Natural killer cell (primary cell): ENCODE data around the gene TSSK6. TPM values are rescaled to one million over a fixed set of nuclear protein-coding genes. Genes with fewer than 3 reads are reported as not detected.
A peak's percentile ranks its signal among the peaks of the same experiment; 100 is the strongest.

ENCODE experiments used
- ATAC-seq, 3 donors: fragments of 150-1000 bp in 2 of 3; fragments of 200-7000 bp in 1 of 3; cut with Tn5 transposase; 1 replicate in 1 of 3; 2 replicates in 2 of 3; pipeline ENCODE4 v1.10.0; 2021; ENCODE audit warnings: mild to moderate bottlenecking in 2 of 3, moderate library complexity in 2 of 3
- DNase-seq, 2 donors: peaks; one replicate each; pipeline versions ENCODE4 v3.0.0 to v3.0.0-alpha.2; 2013 to 2021; ENCODE audit warnings: mixed read lengths in 1 of 2
- H3K27ac ChIP-seq: one replicate; pipeline ENCODE4 v1.5.1; 2013; ENCODE audit warnings: mild to moderate bottlenecking, low read length
- H3K27me3 ChIP-seq: one replicate; pipeline ENCODE4 v1.6.1; 2013; ENCODE audit warnings: low read length; ENCODE audit not compliant: control insufficient read depth, insufficient read depth
- H3K36me3 ChIP-seq: one replicate; pipeline ENCODE4 v1.6.1; 2013; ENCODE audit warnings: low read length; ENCODE audit not compliant: control insufficient read depth, insufficient read depth
- H3K4me1 ChIP-seq: one replicate; pipeline ENCODE4 v1.6.1; 2013; ENCODE audit warnings: low read length; ENCODE audit not compliant: control insufficient read depth, insufficient read depth
- H3K4me3 ChIP-seq: one replicate; pipeline ENCODE4 v1.5.1; 2013; ENCODE audit warnings: low read length
- H3K9me3 ChIP-seq: one replicate; pipeline ENCODE4 v1.6.1; 2013; ENCODE audit warnings: low read length; ENCODE audit not compliant: control insufficient read depth, insufficient read depth
- H3K27ac Mint-ChIP-seq, 2 donors: one replicate each; pipeline ENCODE4 v1.8.0; 2022; ENCODE audit warnings: mild to moderate bottlenecking in 2 of 2, mixed read lengths in 2 of 2, moderate library complexity in 1 of 2
- H3K27me3 Mint-ChIP-seq, 2 donors: one replicate each; pipeline ENCODE4 v1.8.0; 2022; ENCODE audit warnings: low read depth in 2 of 2, mixed read lengths in 2 of 2
- H3K36me3 Mint-ChIP-seq: one replicate; pipeline ENCODE4 v1.8.0; 2022; ENCODE audit warnings: mixed read lengths
- H3K4me1 Mint-ChIP-seq, 2 donors: one replicate each; pipeline ENCODE4 v1.8.0; 2022; ENCODE audit warnings: mixed read lengths in 2 of 2
- H3K4me3 Mint-ChIP-seq: one replicate; pipeline ENCODE4 v1.8.0; 2022; ENCODE audit warnings: mild to moderate bottlenecking, moderate library complexity, mixed read lengths
- H3K9me3 Mint-ChIP-seq, 2 donors: one replicate each; pipeline ENCODE4 v1.8.0; 2022; ENCODE audit warnings: mixed read lengths in 2 of 2
- CTCF ChIP-seq: fragments of 200-600 bp; IDR thresholded peaks from one replicate; pipeline ENCODE4 v1.8.0; 2022; ENCODE audit warnings: antibody characterized with exemption
- WGBS: methylation state at CpG from one replicate; pipeline ENCODE4 v1.1.7; 2013; ENCODE audit warnings: missing lambda C conversion rate; ENCODE audit not compliant: insufficient coverage; 5-methylcytosine and 5-hydroxymethylcytosine counted together
- intact Hi-C: fragments of 100-400 bp; cut with micrococcal nuclease; formaldehyde crosslinking; loops from one replicate; pipeline ENCODE4 v1.14.2; 2022
- total RNA-seq, 4 donors: library from RNA; stranded (reverse); fragments of 120-200 nt in 1 of 4; gene quantifications; one replicate each; pipeline versions ENCODE4 v1.2.3 to v1.2.4, GENCODE V29; 2013 to 2022

Gene TSSK6
- total RNA-seq, 3 donors from 2014 or later (not counting 1 experiment from before 2014, with no cell fraction given): 2.2 to 2.5 (median 2.3) TPM

- peak; percentile 80 for TF ChIP-seq CTCF
- Histone ChIP-seq H3K9me3 (no peaks in the 10 kb centered on the region), H3K4me1 (peaks cover 52% of the 10 kb centered on the region), H3K36me3 (peaks cover 30% of the 10 kb centered on the region), H3K27me3 (no peaks in the 10 kb centered on the region), H3K27ac (peak overlapping the region; percentile 94), H3K4me3 (no peak overlapping the region)
- 35% methylated on average over 20 of the region's 20 CpGs for WGBS
- Mint-ChIP-seq H3K27me3 (no peaks in the 10 kb centered on the region), H3K27ac (peak overlapping the region; percentile 97 to 98), H3K4me1 (peaks cover 43 to 49% of the 10 kb centered on the region in 2 donors), H3K4me3 (peak overlapping the region; percentile 28), H3K9me3 (no peaks in the 10 kb centered on the region), H3K36me3 (no peaks in the 10 kb centered on the region)
- ATAC-seq (peak; percentile 53 to 73 (median 53)), DNase-seq (peak; percentile 75 to 94)
- intact Hi-C loops: loop anchor here (1.0 kb wide), 2 partner anchors 123 to 344 kb away; no protein-coding TSS in a partner anchor
Observed at GRCh38 chr19:19490214-19490968, 25.0 kb downstream of the TSSK6 start.

- ATAC-seq (peak in 1 of 3 donors; percentile 3), DNase-seq (no peak)
- Mint-ChIP-seq H3K4me1 (peaks cover 43 to 52% of the 10 kb centered on the region in 2 donors), H3K27me3 (no peaks in the 10 kb centered on the region), H3K9me3 (no peaks in the 10 kb centered on the region), H3K36me3 (no peaks in the 10 kb centered on the region), H3K27ac (peak overlapping the region; percentile 97 to 98), H3K4me3 (peak overlapping the region; percentile 85)
- H3K27me3 ChIP-seq: no peaks in the 10 kb centered on the region
- TF ChIP-seq CTCF: no peak
- WGBS: 85% methylated on average over 9 of the region's 9 CpGs
- H3K9me3 ChIP-seq: no peaks in the 10 kb centered on the region
- H3K4me1 ChIP-seq: peaks cover 58% of the 10 kb centered on the region
- H3K36me3 ChIP-seq: peaks cover 28% of the 10 kb centered on the region
- no peak overlapping the region for H3K4me3 ChIP-seq
- peak overlapping the region; percentile 94 for H3K27ac ChIP-seq
- intact Hi-C loops: loop anchor here (1.0 to 5.0 kb wide), 6 partner anchors 38 to 344 kb away; partner anchors contain the start of gene GATAD2A
Observed at GRCh38 chr19:19489804-19490204, 25.5 kb downstream of the TSSK6 start.

GRCh38 chr19:19488875-19489690 lies 26.3 kb downstream of the TSSK6 start:
- peak overlapping the region; percentile 97 to 98 for H3K27ac Mint-ChIP-seq
- peak; percentile 84 to 86 (median 86) for ATAC-seq
- Histone ChIP-seq H3K36me3 (peaks cover 20% of the 10 kb centered on the region), H3K27me3 (no peaks in the 10 kb centered on the region), H3K4me3 (no peak overlapping the region), H3K27ac (peak overlapping the region; percentile 94), H3K4me1 (peaks cover 60% of the 10 kb centered on the region), H3K9me3 (no peaks in the 10 kb centered on the region)
- H3K4me3 Mint-ChIP-seq: peak overlapping the region; percentile 85
- H3K4me1 Mint-ChIP-seq: peaks cover 43 to 50% of the 10 kb centered on the region in 2 donors
- no peaks in the 10 kb centered on the region for H3K27me3 Mint-ChIP-seq
- TF ChIP-seq CTCF: no peak
- no peaks in the 10 kb centered on the region for H3K36me3 Mint-ChIP-seq
- no peaks in the 10 kb centered on the region for H3K9me3 Mint-ChIP-seq
- intact Hi-C loops: loop anchor here (1.0 to 5.0 kb wide), 4 partner anchors 37 to 104 kb away; partner anchors contain the start of gene GATAD2A
- peak; percentile 85 to 98 for DNase-seq
- WGBS: 43% methylated on average over 14 of the region's 14 CpGs
